Keratinocyte (primary cell): ENCODE results near the gene DRD2.

Experiments used
- CTCF ChIP-seq, 3 experiments: IDR thresholded peaks in 1 of 3; conservative IDR thresholded peaks in 1 of 3; optimal IDR thresholded peaks in 1 of 3; 2 replicates in 2 of 3; 3 replicates in 1 of 3; pipeline versions ENCODE3 to v1.5.1; 2011; ENCODE audit warnings: low read length in 3 of 3, mild to moderate bottlenecking in 3 of 3, moderate library complexity in 2 of 3, control low read depth in 1 of 3, inconsistent platforms in 1 of 3; ENCODE audit not compliant: insufficient read depth in 2 of 3; ENCODE audit errors: extremely low read depth in 1 of 3
- EZH2 ChIP-seq: IDR thresholded peaks from one replicate; pipeline ENCODE4 v1.6.1; 2012; ENCODE audit warnings: inconsistent platforms, mild to moderate bottlenecking, low read length, moderate library complexity

- no peak for TF ChIP-seq EZH2
- no peak for TF ChIP-seq CTCF (optimal IDR thresholded peaks at IDR 0.05 in 1 of 3, IDR thresholded peaks at IDR 0.05 in 1 of 3, conservative IDR thresholded peaks at IDR 0.05 in 1 of 3; ENCODE audit: extremely low read depth in 1 of 3, insufficient read depth in 2 of 3, low read length in 3 of 3)
Measured at GRCh38 chr11:113497066-113497910, 22.1 kb upstream of the DRD2 start.
